NCI-H774 (cell line): ENCODE measurements around the gene FNDC11.
"Not testable (repeated sequence)": the region's sequence is repeated elsewhere in the genome, so short reads cannot be mapped to it uniquely, and the experiment has no call there.

ENCODE experiments used
- DNase-seq: peaks from one replicate; lab custom pipeline; 2025; lab: John Stamatoyannopoulos, UW

The FNDC11 gene

DNA sequence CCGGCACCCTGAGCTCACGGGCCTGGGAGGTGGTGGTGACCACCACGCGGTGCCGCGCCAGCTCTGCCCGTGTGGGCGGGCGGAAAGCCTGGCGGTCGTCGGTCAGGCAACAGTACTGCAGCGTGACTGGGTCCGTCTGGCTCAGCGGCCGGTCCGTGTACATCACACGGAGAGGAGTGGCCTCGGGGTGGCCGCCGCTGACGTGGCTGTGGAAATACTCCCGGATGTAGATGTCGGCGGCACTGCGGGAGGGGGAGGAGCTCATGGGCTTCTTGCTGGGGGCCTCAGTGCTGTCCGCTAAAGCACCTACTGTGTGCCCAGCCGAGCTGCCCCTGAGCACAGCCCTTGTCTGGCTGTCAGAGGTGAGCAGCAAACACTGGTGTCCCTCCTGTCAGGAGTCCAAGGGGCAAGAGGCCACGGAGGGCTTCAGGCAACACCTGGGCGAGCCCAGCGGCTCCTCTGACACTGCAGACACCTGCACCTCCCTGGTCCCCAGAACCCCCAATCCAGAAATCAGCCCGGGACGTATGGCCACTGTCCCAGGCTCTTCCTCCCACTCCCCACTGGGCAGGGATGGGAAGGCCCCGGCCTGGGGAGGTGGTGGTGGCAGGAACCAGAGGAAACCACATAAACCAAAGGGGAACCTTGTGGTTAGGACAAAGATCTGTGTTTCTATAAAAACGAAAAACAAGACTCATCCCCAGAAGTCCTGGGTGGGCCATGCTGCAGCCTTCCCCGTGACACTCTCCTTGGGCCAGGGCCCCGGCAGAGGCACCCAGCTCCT, 13.6 kb downstream of the FNDC11 start:
- DNase-seq: no peak

DNA sequence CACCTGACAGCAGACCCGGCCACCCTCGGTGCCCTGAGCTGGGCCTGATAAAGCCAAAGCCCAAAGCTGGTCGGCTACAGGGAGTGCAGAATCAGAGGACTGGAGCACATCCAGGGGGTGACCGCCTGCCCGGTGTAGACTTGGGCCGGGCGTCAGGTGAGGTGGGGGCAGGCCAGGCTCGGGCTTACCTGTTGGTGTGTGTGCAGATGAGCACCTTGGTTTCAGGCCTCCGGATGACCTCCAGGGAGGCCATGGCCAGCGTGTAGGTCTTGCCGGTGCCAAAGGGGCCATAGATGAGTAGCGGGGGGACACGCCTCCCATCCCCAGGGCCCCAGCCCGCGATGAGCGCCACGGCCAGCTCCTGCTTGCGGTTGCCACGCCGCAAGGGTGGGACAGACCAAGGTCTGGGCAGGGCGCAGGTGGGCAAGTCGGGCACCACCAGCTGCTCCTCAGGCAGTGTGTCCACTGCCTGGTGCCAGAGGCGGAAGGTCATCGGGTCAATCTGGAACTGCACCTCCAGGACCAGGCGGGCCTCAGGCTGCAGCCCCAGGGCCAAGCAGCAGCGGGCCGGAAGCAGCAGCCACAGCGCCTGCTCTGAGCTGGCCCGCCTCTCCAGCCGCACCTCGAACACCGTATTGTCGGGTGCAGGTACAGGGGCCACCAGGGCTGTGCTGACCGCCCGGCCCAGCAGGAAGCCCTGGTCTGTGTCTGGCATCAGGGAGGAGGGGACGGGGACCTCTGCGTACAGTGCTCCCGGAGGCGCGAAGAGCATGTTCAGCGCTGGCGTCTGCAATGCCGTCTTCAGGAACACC, 14.4 kb downstream of the FNDC11 start:
- DNase-seq: no peak

DNA sequence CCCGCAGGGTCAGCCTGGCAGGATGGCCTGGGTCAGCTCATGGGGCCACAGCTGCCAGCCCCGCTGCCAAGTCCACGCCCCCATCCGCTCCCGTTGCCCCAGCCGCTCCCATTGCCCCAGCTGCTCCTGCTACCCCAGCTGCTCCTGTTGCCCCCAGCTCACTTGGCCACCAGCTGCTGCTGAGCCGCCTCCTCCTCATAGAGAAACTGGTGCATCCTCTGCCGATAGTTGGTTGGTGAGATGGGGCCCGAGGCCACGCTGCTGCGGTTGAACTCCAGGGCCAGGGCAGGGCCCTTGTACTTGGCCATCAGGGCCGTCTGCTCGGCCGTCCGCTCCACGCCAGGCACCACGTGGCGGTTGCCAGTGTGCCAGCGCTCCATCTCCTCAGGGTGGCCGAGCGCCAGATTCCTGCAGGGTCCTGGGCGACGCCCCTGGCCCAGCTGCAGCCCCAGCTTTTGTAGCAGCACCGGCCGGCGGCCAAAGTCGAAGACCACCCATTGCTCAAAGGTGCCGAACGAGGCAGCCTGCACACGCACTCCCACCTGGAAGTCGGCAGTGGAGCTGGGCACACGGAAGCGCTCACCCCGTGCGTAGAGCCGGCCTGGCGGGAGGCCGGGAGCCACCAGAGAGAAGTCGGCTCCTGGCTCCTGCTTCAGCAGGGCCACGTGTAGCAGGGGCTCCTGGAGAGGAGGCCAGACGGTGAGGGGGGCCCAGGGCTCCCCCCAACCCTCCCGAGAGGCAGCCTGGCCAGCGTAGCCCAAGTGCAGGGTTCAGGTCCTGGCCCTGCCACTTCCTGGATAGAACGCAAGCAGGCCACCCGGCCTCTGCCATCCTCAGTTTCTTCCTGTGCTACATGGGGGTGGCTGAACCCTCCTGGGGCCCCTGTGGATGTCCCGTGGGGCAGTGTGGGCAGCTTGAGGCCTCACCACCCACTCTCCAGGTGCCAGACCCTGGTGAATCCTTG, 15.3 kb downstream of the FNDC11 start:
- DNase-seq: no peak

DNA sequence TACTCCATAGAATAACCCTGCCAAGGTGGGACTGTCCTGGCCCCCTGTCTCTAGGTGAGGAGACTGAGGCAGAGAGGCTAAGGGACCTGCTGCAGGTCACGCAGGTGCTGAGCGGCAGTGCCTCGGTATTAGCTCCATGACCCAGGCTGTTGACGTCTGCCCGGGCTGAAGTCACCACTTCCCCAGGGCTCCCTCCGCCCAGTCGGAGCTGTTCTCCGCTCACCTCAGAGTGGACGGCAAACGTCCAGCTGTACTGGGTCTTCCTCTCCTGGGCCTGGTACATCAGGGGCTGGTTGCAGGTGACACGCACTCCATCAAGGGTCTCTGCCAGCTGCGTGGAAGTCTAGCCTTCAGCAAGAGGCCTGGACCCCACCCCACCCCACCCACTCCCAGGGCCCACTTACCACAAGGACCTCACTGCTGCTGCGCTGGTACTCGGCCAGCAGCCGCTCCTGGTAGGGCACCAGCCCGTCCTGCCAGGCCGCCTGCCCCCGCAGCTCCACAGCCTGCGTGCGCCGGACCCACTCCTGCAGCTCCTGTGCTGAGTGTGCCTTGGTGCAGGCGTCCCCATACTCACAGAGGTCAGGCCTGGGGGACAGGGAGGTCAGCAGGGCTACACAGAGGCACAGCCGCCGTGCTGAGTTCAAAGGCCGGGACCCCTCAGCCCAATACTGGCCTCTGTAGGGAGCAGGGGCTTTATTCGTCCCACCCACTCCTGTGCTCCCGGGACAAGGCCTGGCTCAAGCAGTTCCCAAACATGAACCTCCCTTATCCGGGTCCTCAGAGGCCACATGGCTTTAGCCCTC, 16.5 kb downstream of the FNDC11 start:
- no peak for DNase-seq

- not testable (repeated sequence) for DNase-seq
Observed at GRCh38 chr20:63571087-63571478, 17.1 kb downstream of the FNDC11 start.

DNA sequence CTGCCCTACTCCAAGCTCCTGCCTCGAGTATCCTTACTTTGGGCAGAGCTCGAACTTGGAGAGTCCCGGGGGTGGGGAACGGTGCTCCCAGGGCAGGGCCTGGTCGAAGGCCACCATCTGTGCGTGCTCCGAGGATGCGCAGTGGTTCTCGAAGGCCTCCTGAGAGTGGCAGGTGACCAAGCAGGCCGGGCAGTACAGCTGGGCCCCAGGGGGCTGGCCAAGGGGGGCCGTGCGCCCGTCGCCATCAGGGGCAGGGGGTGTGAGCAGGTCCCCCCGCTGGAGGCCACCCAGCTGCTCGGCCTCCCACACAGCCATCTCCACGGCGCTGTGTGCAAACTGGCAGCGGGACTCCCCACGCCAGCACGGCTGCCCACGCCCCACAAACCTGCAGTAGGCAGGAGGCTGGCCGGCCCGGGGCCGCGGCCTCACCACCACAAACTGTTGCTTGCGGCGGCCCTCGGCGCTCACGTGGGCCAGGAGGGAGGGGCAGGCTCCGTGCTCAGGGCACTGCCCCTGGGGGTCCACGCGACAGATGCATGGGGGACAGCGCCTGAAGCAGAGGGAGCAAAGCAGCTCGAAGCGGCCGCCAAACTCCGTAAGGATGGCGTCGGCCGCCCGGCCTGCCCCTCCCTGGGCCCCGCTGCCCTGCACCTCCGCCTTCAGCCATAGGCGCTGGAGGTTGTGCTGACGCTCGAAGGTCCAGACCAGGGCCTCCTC, 18.3 kb downstream of the FNDC11 start:
- no peak for DNase-seq

- DNase-seq: no peak
Observed at GRCh38 chr20:63572788-63573646, 19.1 kb downstream of the FNDC11 start.

- DNase-seq: no peak
Observed at GRCh38 chr20:63573647-63574131, 19.7 kb downstream of the FNDC11 start.

- peak; percentile 36 for DNase-seq
Observed at GRCh38 chr20:63574156-63574828, 20.3 kb downstream of the FNDC11 start, which contains the start of gene HELZ2. TSS of gene HELZ2 (minus strand) at chr20:63574239. CDS start at chr20:63572385, 1,854 bp downstream.

GRCh38 chr20:63574829-63575743, 21.1 kb downstream of the FNDC11 start:
- DNase-seq: no peak

DNA sequence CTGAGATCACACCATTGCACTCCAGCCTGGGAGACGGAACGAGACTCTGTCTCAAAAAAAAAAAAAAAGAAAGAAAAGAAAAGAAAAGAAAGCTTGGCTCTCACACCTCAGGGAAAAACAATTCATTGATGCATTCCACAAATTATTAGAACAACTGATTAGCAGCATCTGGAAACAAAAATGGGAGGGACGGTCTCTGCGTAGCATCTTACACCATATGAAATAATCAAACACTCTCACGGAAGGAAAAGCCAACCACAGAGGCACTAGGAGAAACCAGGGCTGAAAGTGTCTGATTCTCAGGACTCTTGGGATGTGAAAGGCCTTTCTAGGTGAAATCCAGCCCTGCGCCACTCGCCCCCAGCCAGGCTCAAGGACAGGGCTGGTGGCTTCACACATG, 22.4 kb downstream of the FNDC11 start:
- no peak for DNase-seq

GRCh38 chr20:63577317-63577894, 23.4 kb downstream of the FNDC11 start:
- DNase-seq: peak; percentile 26

DNA sequence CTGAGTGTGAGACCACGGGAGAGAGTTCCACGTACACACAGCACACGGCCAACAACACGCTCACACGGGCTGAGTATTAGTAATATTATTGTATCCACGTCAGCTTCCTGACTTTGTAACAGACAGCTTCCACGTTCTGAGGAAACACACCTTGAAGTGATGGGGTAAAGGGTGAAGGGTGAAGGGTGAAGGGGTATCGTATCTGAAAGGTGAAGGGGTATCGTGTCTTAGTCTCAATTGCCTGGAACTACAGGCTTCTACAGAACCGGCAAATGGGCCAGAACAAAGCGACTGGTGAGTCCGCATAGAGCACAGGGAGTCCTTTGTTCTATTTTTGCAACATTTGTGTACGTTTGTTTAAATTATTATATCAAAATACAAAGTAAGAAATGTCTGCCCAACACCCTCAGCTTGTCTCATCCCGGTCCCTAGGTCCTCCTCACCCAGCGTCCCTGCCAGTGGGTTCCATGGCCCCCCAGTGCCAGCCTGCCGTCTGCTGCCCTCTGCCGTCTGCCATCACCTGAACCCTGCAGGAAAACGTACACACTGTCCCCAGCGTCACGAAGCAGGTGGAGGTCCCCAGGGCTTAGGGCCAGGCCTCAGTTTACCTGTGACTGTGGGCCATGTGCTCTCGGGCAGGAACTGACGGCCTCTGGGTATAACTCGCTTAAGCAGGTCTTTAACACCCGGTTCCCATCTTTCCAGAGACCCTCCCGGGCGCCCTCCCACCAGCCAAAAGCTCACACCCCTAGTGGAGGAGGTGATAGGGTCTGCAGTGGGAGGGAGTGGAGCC, 24.5 kb downstream of the FNDC11 start:
- no peak for DNase-seq

GRCh38 chr20:63579017-63579694, 25.2 kb downstream of the FNDC11 start:
- DNase-seq: no peak

- no peak for DNase-seq
Observed at GRCh38 chr20:63580796-63581461, 27.0 kb downstream of the FNDC11 start.
